ENCODE results near the gene HNF1A. TPM values are rescaled to one million over a fixed set of nuclear protein-coding genes. Genes with fewer than 3 reads are reported as not detected.

HNF1A gene
- total and polyA plus RNA-seq, 2 of the 13 experiments (the other 11 are each of a cell fraction or from before 2014, with no cell fraction given) = 13.4 to 34.7 TPM

DNA sequence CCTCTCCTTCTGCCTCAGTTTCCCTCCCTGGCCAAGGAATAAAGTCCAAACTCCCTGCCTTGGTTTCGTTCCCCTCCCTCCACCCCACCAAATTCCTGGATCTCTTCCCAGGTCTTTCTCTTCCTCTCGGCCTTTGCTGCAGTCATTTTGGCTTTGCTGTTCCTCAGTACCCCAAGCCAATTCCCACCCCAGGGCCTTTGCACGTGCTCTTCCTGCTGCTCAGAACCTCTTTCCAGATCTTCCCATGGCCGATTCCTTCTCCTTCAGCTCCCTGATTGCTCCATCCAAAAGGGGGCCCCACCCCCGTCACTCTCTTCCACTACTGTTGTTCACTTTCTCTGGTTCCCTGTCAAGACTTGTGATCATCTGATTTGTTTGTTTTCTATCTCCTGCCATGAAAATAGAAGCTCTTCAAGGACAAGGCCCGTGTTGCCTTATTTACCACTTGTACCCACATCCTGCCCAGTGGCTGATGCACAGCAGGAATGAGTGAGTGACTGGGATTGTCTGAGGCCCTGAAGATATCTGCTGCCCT, 3.1 kb downstream of the HNF1A start (continued):
- TF ChIP-seq ATF7 (IDR thresholded peaks at IDR 0.05) = no peak
- TF ChIP-seq ATF7 (CRISPR knock-in tag; IDR thresholded peaks at IDR 0.05) = no peak
- TF ChIP-seq, protein P1, sequence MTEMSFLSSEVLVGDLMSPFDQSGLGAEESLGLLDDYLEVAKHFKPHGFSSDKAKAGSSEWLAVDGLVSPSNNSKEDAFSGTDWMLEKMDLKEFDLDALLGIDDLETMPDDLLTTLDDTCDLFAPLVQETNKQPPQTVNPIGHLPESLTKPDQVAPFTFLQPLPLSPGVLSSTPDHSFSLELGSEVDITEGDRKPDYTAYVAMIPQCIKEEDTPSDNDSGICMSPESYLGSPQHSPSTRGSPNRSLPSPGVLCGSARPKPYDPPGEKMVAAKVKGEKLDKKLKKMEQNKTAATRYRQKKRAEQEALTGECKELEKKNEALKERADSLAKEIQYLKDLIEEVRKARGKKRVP (CRISPR knock-in tag; IDR thresholded peaks at IDR 0.05) = no peak
- no peak for TF ChIP-seq ZNF724P (CRISPR knock-in tag; IDR thresholded peaks at IDR 0.05; ENCODE audit: borderline replicate concordance)
- no peak for TF ChIP-seq ZNF333 (CRISPR knock-in tag; IDR thresholded peaks at IDR 0.05; ENCODE audit: borderline replicate concordance)
- TF ChIP-seq NFE2 (CRISPR knock-in tag; IDR thresholded peaks at IDR 0.05) = no peak
- TF ChIP-seq ZNF446 (CRISPR knock-in tag; IDR thresholded peaks at IDR 0.05) = no peak
- TF ChIP-seq TSC22D2 (CRISPR knock-in tag; IDR thresholded peaks at IDR 0.05; ENCODE audit: borderline replicate concordance) = no peak
- TF ChIP-seq, protein P2, sequence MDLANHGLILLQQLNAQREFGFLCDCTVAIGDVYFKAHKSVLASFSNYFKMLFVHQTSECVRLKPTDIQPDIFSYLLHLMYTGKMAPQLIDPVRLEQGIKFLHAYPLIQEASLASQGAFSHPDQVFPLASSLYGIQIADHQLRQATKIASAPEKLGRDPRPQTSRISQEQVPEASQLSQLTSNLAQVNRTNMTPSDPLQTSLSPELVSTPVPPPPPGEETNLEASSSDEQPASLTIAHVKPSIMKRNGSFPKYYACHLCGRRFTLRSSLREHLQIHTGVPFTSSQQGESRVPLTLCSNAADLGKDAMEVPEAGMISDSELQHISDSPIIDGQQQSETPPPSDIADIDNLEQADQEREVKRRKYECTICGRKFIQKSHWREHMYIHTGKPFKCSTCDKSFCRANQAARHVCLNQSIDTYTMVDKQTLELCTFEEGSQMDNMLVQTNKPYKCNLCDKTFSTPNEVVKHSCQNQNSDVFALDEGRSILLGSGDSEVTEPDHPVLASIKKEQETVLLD (CRISPR knock-in tag; IDR thresholded peaks at IDR 0.05; ENCODE audit: low read depth) = no peak
- TF ChIP-seq PCBP2 (optimal IDR thresholded peaks at IDR 0.05; ENCODE audit: low read depth, low read length, poor library complexity, severe bottlenecking) = no peak
- TF ChIP-seq REPIN1 (CRISPR knock-in tag; IDR thresholded peaks at IDR 0.05; ENCODE audit: borderline replicate concordance, low read depth) = no peak
- TF ChIP-seq TGIF2 (CRISPR knock-in tag; IDR thresholded peaks at IDR 0.05) = no peak
- TF ChIP-seq ZNF547 (CRISPR knock-in tag; IDR thresholded peaks at IDR 0.05) = no peak
- TF ChIP-seq, protein P3, sequence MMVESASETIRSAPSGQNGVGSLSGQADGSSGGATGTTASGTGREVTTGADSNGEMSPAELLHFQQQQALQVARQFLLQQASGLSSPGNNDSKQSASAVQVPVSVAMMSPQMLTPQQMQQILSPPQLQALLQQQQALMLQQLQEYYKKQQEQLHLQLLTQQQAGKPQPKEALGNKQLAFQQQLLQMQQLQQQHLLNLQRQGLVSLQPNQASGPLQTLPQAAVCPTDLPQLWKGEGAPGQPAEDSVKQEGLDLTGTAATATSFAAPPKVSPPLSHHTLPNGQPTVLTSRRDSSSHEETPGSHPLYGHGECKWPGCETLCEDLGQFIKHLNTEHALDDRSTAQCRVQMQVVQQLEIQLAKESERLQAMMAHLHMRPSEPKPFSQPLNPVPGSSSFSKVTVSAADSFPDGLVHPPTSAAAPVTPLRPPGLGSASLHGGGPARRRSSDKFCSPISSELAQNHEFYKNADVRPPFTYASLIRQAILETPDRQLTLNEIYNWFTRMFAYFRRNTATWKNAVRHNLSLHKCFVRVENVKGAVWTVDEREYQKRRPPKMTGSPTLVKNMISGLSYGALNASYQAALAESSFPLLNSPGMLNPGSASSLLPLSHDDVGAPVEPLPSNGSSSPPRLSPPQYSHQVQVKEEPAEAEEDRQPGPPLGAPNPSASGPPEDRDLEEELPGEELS (CRISPR knock-in tag; IDR thresholded peaks at IDR 0.05) = peak; percentile 86
- no peak for TF ChIP-seq ELF4 (CRISPR knock-in tag; IDR thresholded peaks at IDR 0.05; ENCODE audit: borderline replicate concordance)
- no peak for TF ChIP-seq ZNF761 (CRISPR knock-in tag; conservative IDR thresholded peaks at IDR 0.05)
- peak; percentile 25; the same call in 1 of the 2 replicates for TF ChIP-seq SALL1 (CRISPR knock-in tag; IDR thresholded peaks at IDR 0.05)
- no peak for TF ChIP-seq TP53 (CRISPR knock-in tag; conservative IDR thresholded peaks at IDR 0.05)
- no peak for TF ChIP-seq ZNF878 (CRISPR knock-in tag; IDR thresholded peaks at IDR 0.05)
- no peak for TF ChIP-seq ZNF34 (CRISPR knock-in tag; IDR thresholded peaks at IDR 0.05; ENCODE audit: borderline replicate concordance)
- TF ChIP-seq, protein P4, sequence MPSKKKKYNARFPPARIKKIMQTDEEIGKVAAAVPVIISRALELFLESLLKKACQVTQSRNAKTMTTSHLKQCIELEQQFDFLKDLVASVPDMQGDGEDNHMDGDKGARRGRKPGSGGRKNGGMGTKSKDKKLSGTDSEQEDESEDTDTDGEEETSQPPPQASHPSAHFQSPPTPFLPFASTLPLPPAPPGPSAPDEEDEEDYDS (CRISPR knock-in tag; IDR thresholded peaks at IDR 0.05) = no peak
- TF ChIP-seq, protein P5, sequence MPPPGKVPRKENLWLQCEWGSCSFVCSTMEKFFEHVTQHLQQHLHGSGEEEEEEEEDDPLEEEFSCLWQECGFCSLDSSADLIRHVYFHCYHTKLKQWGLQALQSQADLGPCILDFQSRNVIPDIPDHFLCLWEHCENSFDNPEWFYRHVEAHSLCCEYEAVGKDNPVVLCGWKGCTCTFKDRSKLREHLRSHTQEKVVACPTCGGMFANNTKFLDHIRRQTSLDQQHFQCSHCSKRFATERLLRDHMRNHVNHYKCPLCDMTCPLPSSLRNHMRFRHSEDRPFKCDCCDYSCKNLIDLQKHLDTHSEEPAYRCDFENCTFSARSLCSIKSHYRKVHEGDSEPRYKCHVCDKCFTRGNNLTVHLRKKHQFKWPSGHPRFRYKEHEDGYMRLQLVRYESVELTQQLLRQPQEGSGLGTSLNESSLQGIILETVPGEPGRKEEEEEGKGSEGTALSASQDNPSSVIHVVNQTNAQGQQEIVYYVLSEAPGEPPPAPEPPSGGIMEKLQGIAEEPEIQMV (CRISPR knock-in tag; IDR thresholded peaks at IDR 0.05; ENCODE audit: low read depth) = no peak

Data from HepG2 (cell line).